SK-N-SH treated with all-trans-retinoic acid at 6 μM for 48 hours (cell line): ENCODE results near the gene HOATZ.
A peak's percentile ranks its signal among the peaks of the same experiment; 100 is the strongest.

Experiments
- ATAC-seq: fragments of 200-7000 bp; cut with Tn5 transposase; 3 replicates; pipeline ENCODE4 v1.9.1; 2020; ENCODE audit warnings: mild to moderate bottlenecking, moderate library complexity
- ARNTL ChIP-seq: fragments of 450-650 bp; formaldehyde crosslinking; IDR thresholded peaks from 2 replicates; pipeline ENCODE4 v1.5.0; 2020; ENCODE audit warnings: low read depth, mild to moderate bottlenecking, moderate library complexity, borderline replicate concordance
- BACH2 ChIP-seq: fragments of 250-450 bp; sonication (Bioruptor Pico); IDR thresholded peaks from 2 replicates; pipeline ENCODE4 v1.9.0; 2021; ENCODE audit warnings: mild to moderate bottlenecking, borderline replicate concordance
- CSDC2 ChIP-seq: fragments of 250-450 bp; sonication (Bioruptor Pico); IDR thresholded peaks from 2 replicates; pipeline ENCODE4 v1.5.0; 2020; ENCODE audit warnings: mild to moderate bottlenecking, moderate library complexity
- ESRRG ChIP-seq: fragments of 250-450 bp; sonication (Bioruptor Pico); IDR thresholded peaks from 2 replicates; pipeline ENCODE4 v1.6.1; 2021; ENCODE audit warnings: mild to moderate bottlenecking
- GLIS3 ChIP-seq: fragments of 250-450 bp; sonication (Bioruptor Pico); IDR thresholded peaks from 2 replicates; pipeline ENCODE4 v1.5.0; 2020; ENCODE audit warnings: mild to moderate bottlenecking, moderate library complexity
- ISL1 ChIP-seq: fragments of 250-450 bp; sonication (Bioruptor Pico); IDR thresholded peaks from 2 replicates; pipeline ENCODE4 v2.1.2; 2022; ENCODE audit warnings: mild to moderate bottlenecking, moderate library complexity
- OSR1 ChIP-seq: fragments of 250-450 bp; sonication (Bioruptor Pico); IDR thresholded peaks from 2 replicates; pipeline ENCODE4 v1.8.0; 2022; ENCODE audit warnings: moderate library complexity, mild to moderate bottlenecking, inconsistent platforms
- PPARA ChIP-seq: fragments of 250-450 bp; sonication (Bioruptor Pico); IDR thresholded peaks from 2 replicates; pipeline ENCODE4 v1.5.0; 2020; ENCODE audit warnings: mild to moderate bottlenecking, borderline replicate concordance
- RARB ChIP-seq: fragments of 250-450 bp; sonication (Bioruptor Pico); IDR thresholded peaks from 2 replicates; pipeline ENCODE4 v1.8.0; 2021; ENCODE audit warnings: mild to moderate bottlenecking, moderate library complexity
- SNAI2 ChIP-seq: fragments of 250-450 bp; sonication (Bioruptor Pico); IDR thresholded peaks from 2 replicates; pipeline ENCODE4 v1.5.0; 2020; ENCODE audit warnings: mild to moderate bottlenecking, moderate library complexity
- ZFP3 ChIP-seq: fragments of 250-450 bp; sonication (Bioruptor Pico); IDR thresholded peaks from 2 replicates; pipeline ENCODE4 v1.5.0; 2020; ENCODE audit warnings: mild to moderate bottlenecking, moderate library complexity
- ZFP30 ChIP-seq: fragments of 450-650 bp; formaldehyde crosslinking; IDR thresholded peaks from 2 replicates; pipeline ENCODE4 v1.5.0; 2022; ENCODE audit warnings: mild to moderate bottlenecking, moderate library complexity
- ZNF565 ChIP-seq: fragments of 450-650 bp; formaldehyde crosslinking; conservative IDR thresholded peaks from 2 replicates; pipeline ENCODE4 v1.5.0; 2020; ENCODE audit warnings: low read depth, mild to moderate bottlenecking, moderate library complexity
- ZNF70 ChIP-seq: fragments of 450-650 bp; formaldehyde crosslinking; IDR thresholded peaks from 2 replicates; pipeline ENCODE4 v1.5.0; 2020; ENCODE audit warnings: mild to moderate bottlenecking, moderate library complexity
- ZNF8 ChIP-seq: fragments of 450-650 bp; formaldehyde crosslinking; IDR thresholded peaks from 2 replicates; pipeline ENCODE4 v1.5.0; 2020; ENCODE audit warnings: mild to moderate bottlenecking, moderate library complexity
- TF ChIP-seq, protein P1 (sequence below): fragments of 250-450 bp; sonication (Bioruptor Pico); IDR thresholded peaks from 2 replicates; pipeline ENCODE4 v1.5.0; 2020; ENCODE audit warnings: mild to moderate bottlenecking, moderate library complexity
- TF ChIP-seq, protein P2 (sequence below): fragments of 250-450 bp; sonication (Bioruptor Pico); IDR thresholded peaks from 2 replicates; pipeline ENCODE4 v1.5.1; 2020; ENCODE audit warnings: low read depth, mild to moderate bottlenecking, moderate library complexity
- TF ChIP-seq, protein P3 (sequence below): fragments of 250-450 bp; sonication (Bioruptor Pico); IDR thresholded peaks from 2 replicates; pipeline ENCODE4 v1.8.0; 2021; ENCODE audit warnings: low read depth, mild to moderate bottlenecking, moderate library complexity, borderline replicate concordance
- TF ChIP-seq, protein P4 (sequence below): fragments of 250-450 bp; sonication (Bioruptor Pico); IDR thresholded peaks from 2 replicates; pipeline ENCODE4 v1.8.0; 2020; ENCODE audit warnings: mild to moderate bottlenecking, moderate library complexity, borderline replicate concordance

Gene HOATZ

DNA sequence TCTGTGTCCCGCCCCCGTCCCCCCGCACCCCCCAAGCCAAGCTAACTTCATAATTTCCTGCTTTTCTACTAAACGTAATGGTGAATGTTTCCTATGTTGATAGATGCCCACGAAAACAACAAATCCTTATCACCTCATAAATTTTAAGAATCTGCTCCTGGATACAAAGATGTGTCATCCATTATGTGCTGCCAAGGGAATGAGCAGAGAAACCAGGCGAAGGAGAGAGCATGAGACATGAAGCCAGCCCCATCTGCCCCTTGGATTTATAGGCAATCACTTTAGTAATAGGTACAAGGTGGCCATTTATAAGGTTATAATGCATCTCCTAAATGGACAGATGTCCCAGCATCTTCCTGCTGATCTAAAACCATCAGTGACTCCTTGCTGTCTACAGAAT lies 56.2 kb downstream of the HOATZ start:
- ATAC-seq, result no peak
- TF ChIP-seq ARNTL (CRISPR knock-in tag) (no peak), ESRRG (CRISPR knock-in tag) (no peak), SNAI2 (CRISPR knock-in tag) (no peak), OSR1 (CRISPR knock-in tag) (no peak), RARB (CRISPR knock-in tag) (no peak), ZNF8 (no peak), ISL1 (no peak), BACH2 (CRISPR knock-in tag) (no peak)
- TF ChIP-seq, protein P1, sequence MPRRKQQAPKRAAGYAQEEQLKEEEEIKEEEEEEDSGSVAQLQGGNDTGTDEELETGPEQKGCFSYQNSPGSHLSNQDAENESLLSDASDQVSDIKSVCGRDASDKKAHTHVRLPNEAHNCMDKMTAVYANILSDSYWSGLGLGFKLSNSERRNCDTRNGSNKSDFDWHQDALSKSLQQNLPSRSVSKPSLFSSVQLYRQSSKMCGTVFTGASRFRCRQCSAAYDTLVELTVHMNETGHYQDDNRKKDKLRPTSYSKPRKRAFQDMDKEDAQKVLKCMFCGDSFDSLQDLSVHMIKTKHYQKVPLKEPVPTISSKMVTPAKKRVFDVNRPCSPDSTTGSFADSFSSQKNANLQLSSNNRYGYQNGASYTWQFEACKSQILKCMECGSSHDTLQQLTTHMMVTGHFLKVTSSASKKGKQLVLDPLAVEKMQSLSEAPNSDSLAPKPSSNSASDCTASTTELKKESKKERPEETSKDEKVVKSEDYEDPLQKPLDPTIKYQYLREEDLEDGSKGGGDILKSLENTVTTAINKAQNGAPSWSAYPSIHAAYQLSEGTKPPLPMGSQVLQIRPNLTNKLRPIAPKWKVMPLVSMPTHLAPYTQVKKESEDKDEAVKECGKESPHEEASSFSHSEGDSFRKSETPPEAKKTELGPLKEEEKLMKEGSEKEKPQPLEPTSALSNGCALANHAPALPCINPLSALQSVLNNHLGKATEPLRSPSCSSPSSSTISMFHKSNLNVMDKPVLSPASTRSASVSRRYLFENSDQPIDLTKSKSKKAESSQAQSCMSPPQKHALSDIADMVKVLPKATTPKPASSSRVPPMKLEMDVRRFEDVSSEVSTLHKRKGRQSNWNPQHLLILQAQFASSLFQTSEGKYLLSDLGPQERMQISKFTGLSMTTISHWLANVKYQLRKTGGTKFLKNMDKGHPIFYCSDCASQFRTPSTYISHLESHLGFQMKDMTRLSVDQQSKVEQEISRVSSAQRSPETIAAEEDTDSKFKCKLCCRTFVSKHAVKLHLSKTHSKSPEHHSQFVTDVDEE (CRISPR knock-in tag), result no peak

DNA sequence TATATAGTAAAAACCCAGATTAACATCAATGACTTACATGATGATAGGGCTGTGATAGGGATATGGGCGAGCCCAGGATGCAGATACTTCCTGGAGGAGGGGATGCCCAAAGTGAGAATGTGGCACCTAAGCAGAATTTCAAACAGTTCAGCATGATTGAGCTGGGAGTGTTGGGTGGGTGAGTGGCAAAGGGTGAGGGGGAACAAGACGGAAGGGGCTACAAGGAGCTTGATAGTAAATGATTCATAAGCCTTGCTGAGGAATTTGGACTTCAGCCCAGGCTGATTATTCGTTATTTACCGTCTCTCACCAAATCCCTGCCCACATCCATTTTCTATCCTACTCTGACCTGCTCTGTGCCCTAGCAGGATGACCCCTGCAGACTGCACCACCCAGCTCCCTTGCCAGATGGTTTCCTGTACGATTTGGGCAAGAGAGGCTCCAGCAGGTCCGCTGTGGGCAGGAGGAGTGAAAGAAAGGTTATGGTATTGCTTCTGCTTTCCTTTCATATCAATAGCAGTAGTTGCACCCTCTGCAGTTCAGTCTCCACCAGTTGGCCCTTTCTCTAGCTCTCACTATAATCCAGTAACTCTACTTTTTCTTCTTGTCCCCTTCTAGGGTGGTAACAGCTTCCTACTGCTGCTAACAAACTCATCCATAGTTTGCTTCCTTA lies 57.4 kb downstream of the HOATZ start:
- peak; percentile 11 for ATAC-seq
- no peak for TF ChIP-seq CSDC2 (CRISPR knock-in tag)
- TF ChIP-seq ARNTL (CRISPR knock-in tag), result no peak
- TF ChIP-seq ISL1, result no peak
- no peak for TF ChIP-seq ESRRG (CRISPR knock-in tag)
- TF ChIP-seq GLIS3 (CRISPR knock-in tag), result no peak
- TF ChIP-seq SNAI2 (CRISPR knock-in tag), result no peak
- TF ChIP-seq, protein P2, sequence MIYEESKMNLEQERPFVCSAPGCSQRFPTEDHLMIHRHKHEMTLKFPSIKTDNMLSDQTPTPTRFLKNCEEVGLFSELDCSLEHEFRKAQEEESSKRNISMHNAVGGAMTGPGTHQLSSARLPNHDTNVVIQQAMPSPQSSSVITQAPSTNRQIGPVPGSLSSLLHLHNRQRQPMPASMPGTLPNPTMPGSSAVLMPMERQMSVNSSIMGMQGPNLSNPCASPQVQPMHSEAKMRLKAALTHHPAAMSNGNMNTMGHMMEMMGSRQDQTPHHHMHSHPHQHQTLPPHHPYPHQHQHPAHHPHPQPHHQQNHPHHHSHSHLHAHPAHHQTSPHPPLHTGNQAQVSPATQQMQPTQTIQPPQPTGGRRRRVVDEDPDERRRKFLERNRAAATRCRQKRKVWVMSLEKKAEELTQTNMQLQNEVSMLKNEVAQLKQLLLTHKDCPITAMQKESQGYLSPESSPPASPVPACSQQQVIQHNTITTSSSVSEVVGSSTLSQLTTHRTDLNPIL (CRISPR knock-in tag), result no peak
- TF ChIP-seq ZFP30 (CRISPR knock-in tag), result no peak
- TF ChIP-seq, protein P3, sequence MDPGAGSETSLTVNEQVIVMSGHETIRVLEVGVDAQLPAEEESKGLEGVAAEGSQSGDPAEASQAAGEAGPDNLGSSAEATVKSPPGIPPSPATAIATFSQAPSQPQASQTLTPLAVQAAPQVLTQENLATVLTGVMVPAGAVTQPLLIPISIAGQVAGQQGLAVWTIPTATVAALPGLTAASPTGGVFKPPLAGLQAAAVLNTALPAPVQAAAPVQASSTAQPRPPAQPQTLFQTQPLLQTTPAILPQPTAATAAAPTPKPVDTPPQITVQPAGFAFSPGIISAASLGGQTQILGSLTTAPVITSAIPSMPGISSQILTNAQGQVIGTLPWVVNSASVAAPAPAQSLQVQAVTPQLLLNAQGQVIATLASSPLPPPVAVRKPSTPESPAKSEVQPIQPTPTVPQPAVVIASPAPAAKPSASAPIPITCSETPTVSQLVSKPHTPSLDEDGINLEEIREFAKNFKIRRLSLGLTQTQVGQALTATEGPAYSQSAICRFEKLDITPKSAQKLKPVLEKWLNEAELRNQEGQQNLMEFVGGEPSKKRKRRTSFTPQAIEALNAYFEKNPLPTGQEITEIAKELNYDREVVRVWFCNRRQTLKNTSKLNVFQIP (CRISPR knock-in tag), result no peak
- TF ChIP-seq PPARA (CRISPR knock-in tag), result no peak
- TF ChIP-seq, protein P4, sequence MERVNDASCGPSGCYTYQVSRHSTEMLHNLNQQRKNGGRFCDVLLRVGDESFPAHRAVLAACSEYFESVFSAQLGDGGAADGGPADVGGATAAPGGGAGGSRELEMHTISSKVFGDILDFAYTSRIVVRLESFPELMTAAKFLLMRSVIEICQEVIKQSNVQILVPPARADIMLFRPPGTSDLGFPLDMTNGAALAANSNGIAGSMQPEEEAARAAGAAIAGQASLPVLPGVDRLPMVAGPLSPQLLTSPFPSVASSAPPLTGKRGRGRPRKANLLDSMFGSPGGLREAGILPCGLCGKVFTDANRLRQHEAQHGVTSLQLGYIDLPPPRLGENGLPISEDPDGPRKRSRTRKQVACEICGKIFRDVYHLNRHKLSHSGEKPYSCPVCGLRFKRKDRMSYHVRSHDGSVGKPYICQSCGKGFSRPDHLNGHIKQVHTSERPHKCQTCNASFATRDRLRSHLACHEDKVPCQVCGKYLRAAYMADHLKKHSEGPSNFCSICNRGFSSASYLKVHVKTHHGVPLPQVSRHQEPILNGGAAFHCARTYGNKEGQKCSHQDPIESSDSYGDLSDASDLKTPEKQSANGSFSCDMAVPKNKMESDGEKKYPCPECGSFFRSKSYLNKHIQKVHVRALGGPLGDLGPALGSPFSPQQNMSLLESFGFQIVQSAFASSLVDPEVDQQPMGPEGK (CRISPR knock-in tag), result no peak
- no peak for TF ChIP-seq ZFP3 (CRISPR knock-in tag)
- TF ChIP-seq, protein P1 (CRISPR knock-in tag), result no peak
- TF ChIP-seq ZNF565 (CRISPR knock-in tag), result no peak
- TF ChIP-seq BACH2 (CRISPR knock-in tag), result no peak
- TF ChIP-seq OSR1 (CRISPR knock-in tag), result no peak

DNA sequence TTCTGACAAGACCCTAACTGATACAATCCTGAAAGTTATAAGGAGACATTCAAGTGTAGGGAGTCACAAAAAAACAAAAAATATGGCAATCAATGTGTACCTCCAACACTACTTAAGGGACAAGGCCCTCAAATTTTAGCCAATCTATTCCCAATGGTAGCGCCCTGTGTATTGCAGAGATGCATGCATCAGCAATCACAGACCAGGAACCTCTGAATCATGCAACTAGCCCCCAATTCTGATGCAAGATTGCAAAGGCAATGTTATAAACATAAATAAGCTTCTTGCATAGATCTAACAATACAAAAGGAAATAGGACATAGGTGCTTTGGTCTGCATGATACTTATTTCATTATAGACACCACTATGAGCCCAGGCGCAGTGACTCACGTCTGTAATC lies 58.0 kb downstream of the HOATZ start:
- no peak for ATAC-seq
- no peak for TF ChIP-seq ARNTL (CRISPR knock-in tag)
- TF ChIP-seq, protein P3 (CRISPR knock-in tag), result no peak
- TF ChIP-seq ZNF70 (CRISPR knock-in tag), result no peak
- TF ChIP-seq ZNF8, result no peak
